Natural killer cell treated with Interleukin-12 subunit alpha and Interleukin-12 subunit beta and Interleukin-15 and Interleukin-18, amount 100 ng/mL, for 72 hours (primary cell): ENCODE results near the gene KRT81. TPM values are rescaled to one million over a fixed set of nuclear protein-coding genes. Genes with fewer than 3 reads are reported as not detected.
A peak's percentile ranks its signal among the peaks of the same experiment; 100 is the strongest.

Experiments
- ATAC-seq, 2 donors: fragments of 150-1000 bp; cut with Tn5 transposase in 1 of 2; sonication (Bioruptor Pico), chemical (Tn5 transposase) in 1 of 2; 2 replicates each; pipeline ENCODE4 v1.10.0; 2021
- DNase-seq: peaks from one replicate; pipeline ENCODE4 v3.0.0; 2022; ENCODE audit warnings: low spot score
- H3K27ac Mint-ChIP-seq, 2 donors: 1 replicate in 1 of 2; 2 replicates in 1 of 2; pipeline ENCODE4 v1.8.0; 2022; ENCODE audit warnings: mixed read lengths in 2 of 2, mild to moderate bottlenecking in 1 of 2, moderate library complexity in 1 of 2
- H3K27me3 Mint-ChIP-seq, 2 donors: 1 replicate in 1 of 2; 2 replicates in 1 of 2; pipeline ENCODE4 v1.8.0; 2022; ENCODE audit warnings: mixed read lengths in 2 of 2
- H3K36me3 Mint-ChIP-seq: one replicate; pipeline ENCODE4 v1.8.0; 2022; ENCODE audit warnings: mixed read lengths
- H3K4me1 Mint-ChIP-seq, 2 donors: 1 replicate in 1 of 2; 2 replicates in 1 of 2; pipeline ENCODE4 v1.8.0; 2022; ENCODE audit warnings: low read depth in 2 of 2, mixed read lengths in 2 of 2, mild to moderate bottlenecking in 1 of 2
- H3K4me3 Mint-ChIP-seq: one replicate; pipeline ENCODE4 v1.8.0; 2022; ENCODE audit warnings: mixed read lengths
- H3K9me3 Mint-ChIP-seq: 2 replicates; pipeline ENCODE4 v1.8.0; 2022; ENCODE audit warnings: mixed read lengths
- total RNA-seq, 2 donors: library from RNA; stranded (reverse); gene quantifications; one replicate each; pipeline ENCODE4 v1.2.3, GENCODE V29; 2022

The KRT81 gene
- under 1 TPM in 1 of 2 donors, not detected in 1; 0.22 TPM for total RNA-seq

DNA sequence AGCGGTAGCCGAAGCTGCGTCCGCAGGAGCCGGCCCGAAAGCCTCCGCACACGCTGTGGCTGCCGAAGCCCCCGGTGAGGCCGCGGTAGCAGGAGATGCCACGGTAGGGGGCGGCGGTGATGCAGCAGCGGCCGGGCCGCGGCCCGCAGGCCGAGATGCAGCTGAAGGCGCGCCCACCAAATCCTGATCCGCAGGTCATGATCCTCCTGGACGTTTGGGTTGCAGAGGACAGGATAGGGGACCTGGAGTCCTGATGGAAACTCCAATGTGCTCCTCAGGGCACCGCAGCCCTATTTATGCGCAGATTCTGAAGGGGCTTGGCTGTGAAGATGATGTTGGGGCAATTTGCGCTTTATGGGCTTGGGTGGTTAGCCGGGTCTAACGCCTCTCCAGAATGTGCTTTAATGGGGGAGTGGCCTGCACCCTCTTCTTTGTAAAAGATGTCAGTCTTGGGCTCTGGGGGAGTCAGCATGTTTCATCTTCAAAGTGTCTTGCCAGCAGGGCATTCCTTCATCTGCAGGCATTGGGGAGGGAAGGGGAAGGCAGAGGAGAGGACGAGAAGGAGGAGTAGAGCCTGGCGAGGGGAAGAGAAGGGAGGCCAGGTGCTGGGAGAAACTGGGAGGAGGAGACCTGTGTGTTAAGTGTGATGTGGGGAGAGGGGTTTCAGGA, at the start of gene KRT81:
Gene KRT81, minus strand, starts transcription at position 268 of the 669 bp plus-strand sequence. Its CDS starts 69 bp downstream, at position 199.
- Mint-ChIP-seq H3K4me1 (peaks cover 48 to 50% of the 10 kb centered on the region in 2 donors), H3K27ac (no peak within 1 kb of the TSS), H3K27me3 (peaks cover 0 to 3% of the 10 kb centered on the region in 2 donors), H3K9me3 (no peaks in the 10 kb centered on the region), H3K36me3 (no peaks in the 10 kb centered on the region), H3K4me3 (no peak within 1 kb of the TSS)
- ATAC-seq (no peak), DNase-seq (no peak)

DNA sequence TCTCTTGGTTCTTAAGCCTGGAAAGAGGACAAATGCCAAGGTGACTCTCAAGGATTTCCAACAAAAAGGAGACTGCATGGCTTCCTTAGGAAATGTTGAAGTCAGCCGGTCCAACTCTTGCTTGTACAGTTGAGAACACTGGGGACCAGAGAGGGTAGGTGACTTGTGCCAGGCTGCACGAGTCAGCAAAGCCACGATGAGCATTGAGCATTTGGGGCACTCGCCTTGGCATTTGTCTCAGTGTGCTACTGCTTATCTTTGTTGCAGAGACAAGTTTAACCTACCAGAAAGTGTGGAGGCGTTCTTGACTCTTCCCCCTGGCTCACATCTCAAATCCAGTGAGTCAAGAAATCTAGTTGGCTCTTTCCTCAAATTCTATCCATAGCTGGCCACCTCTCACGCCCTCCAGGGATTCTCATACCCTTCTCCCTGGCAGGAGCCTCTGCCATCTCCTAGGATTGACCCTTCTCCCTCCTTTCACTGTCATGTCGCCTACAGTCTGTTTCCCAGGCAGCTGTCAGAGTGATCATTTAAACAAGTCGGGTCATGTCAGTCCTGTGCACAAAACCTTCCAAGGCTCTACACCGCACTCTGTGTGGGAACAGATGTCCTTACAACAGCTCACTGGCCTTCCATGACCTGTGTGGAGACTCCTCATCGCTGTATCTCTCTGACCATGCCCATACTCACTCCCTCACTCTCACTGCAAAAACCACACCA, 47.1 kb upstream of the KRT81 start:
- ATAC-seq = no peak
- Mint-ChIP-seq H3K4me3 (no peak overlapping the region), H3K27ac (peak overlapping the region in 1 of 2 donors; percentile 14), H3K9me3 (no peaks in the 10 kb centered on the region), H3K4me1 (peaks cover 7 to 8% of the 10 kb centered on the region in 2 donors), H3K36me3 (no peaks in the 10 kb centered on the region), H3K27me3 (peaks cover 26 to 37% of the 10 kb centered on the region in 2 donors)
- no peak for DNase-seq

DNA sequence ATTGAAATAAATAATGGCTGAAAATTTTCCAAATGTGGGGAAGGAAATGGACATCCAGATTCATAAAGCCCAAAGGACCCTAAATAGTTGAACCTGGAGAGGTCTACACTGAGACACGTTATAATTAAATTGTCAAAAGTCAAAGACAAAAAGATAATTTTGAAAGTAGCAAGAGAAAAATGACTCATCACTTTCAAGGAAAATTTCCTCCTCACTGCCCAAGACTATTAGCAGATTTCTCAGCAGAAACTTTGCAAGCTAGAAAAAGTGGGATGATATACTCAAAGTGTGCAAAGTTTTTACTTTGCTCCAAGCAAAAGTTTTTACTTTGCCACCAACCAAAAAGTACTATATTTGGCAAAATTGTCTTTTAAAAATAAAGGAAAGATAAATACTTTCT, 45.7 kb upstream of the KRT81 start:
- no peak overlapping the region for H3K27ac Mint-ChIP-seq
- H3K9me3 Mint-ChIP-seq = no peaks in the 10 kb centered on the region
- peaks cover 7 to 8% of the 10 kb centered on the region in 2 donors for H3K4me1 Mint-ChIP-seq
- ATAC-seq (no peak), DNase-seq (no peak)
- H3K4me3 Mint-ChIP-seq = peak overlapping the region; percentile 31
- H3K27me3 Mint-ChIP-seq = peaks cover 29 to 45% of the 10 kb centered on the region in 2 donors
- H3K36me3 Mint-ChIP-seq = no peaks in the 10 kb centered on the region

- H3K27me3 Mint-ChIP-seq = peaks cover 30 to 49% of the 10 kb centered on the region in 2 donors
- peak overlapping the region; percentile 31 for H3K4me3 Mint-ChIP-seq
- no peak for ATAC-seq
- H3K27ac Mint-ChIP-seq = no peak overlapping the region
- no peaks in the 10 kb centered on the region for H3K9me3 Mint-ChIP-seq
- H3K4me1 Mint-ChIP-seq = peaks cover 7 to 8% of the 10 kb centered on the region in 2 donors
- DNase-seq = no peak
- no peaks in the 10 kb centered on the region for H3K36me3 Mint-ChIP-seq
These were observed 45.3 kb upstream of the KRT81 start for GRCh38 chr12:52336641-52337040.

GRCh38 chr12:52335598-52336262, 44.4 kb upstream of the KRT81 start:
- peak in 1 of 2 donors; percentile 31 for ATAC-seq
- H3K36me3 Mint-ChIP-seq = no peaks in the 10 kb centered on the region
- no peak overlapping the region for H3K27ac Mint-ChIP-seq
- H3K27me3 Mint-ChIP-seq = peaks cover 33 to 51% of the 10 kb centered on the region in 2 donors
- no peaks in the 10 kb centered on the region for H3K9me3 Mint-ChIP-seq
- DNase-seq = no peak
- H3K4me3 Mint-ChIP-seq = no peak overlapping the region
- peaks cover 7 to 8% of the 10 kb centered on the region in 2 donors for H3K4me1 Mint-ChIP-seq

- DNase-seq = no peak
- Mint-ChIP-seq H3K27ac (no peak overlapping the region), H3K4me3 (no peak overlapping the region), H3K4me1 (peaks cover 7 to 8% of the 10 kb centered on the region in 2 donors), H3K27me3 (peaks cover 32 to 44% of the 10 kb centered on the region in 2 donors), H3K36me3 (no peaks in the 10 kb centered on the region), H3K9me3 (no peaks in the 10 kb centered on the region)
- ATAC-seq = no peak
These were observed 42.9 kb upstream of the KRT81 start for GRCh38 chr12:52334185-52334584.

- DNase-seq (no peak), ATAC-seq (no peak)
- Mint-ChIP-seq H3K27ac (no peak overlapping the region), H3K4me1 (peaks cover 5 to 7% of the 10 kb centered on the region in 2 donors), H3K27me3 (peaks cover 26 to 37% of the 10 kb centered on the region in 2 donors), H3K36me3 (no peaks in the 10 kb centered on the region), H3K4me3 (no peak overlapping the region), H3K9me3 (no peaks in the 10 kb centered on the region)
These were observed 42.0 kb upstream of the KRT81 start for GRCh38 chr12:52333321-52333720.

GRCh38 chr12:52332381-52332780, 41.0 kb upstream of the KRT81 start:
- no peak overlapping the region for H3K27ac Mint-ChIP-seq
- H3K9me3 Mint-ChIP-seq = no peaks in the 10 kb centered on the region

DNA sequence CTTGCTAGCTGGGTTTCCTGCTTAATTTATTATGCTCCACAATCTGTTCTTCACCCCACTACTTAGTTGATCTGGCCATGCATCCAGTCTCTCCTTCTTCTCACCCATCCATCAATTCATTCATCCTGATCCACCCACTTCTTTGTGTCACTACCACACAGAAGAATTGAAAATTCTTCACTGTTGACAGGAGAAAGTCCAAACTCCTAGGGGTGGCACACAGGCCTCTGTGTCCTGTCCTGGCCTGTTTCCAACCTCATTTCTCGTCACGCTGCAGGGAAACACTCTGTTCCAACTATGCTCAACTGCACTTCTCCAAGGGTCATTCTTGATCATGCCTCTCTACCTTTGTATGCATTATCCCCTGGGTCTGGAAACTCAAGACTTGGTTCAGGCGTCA, 40.5 kb upstream of the KRT81 start:
- peaks cover 12 to 16% of the 10 kb centered on the region in 2 donors for H3K4me1 Mint-ChIP-seq
- no peak for DNase-seq
- no peaks in the 10 kb centered on the region for H3K9me3 Mint-ChIP-seq
- H3K27ac Mint-ChIP-seq = no peak overlapping the region
- no peaks in the 10 kb centered on the region for H3K36me3 Mint-ChIP-seq
- H3K27me3 Mint-ChIP-seq = peaks cover 32 to 39% of the 10 kb centered on the region in 2 donors
- ATAC-seq = no peak
- H3K4me3 Mint-ChIP-seq = no peak overlapping the region

More at GRCh38 chr12:52332381-52332780, 41.0 kb upstream of the KRT81 start:
- ATAC-seq (no peak), DNase-seq (no peak)
- H3K36me3 Mint-ChIP-seq = no peaks in the 10 kb centered on the region
- no peak overlapping the region for H3K4me3 Mint-ChIP-seq
- H3K4me1 Mint-ChIP-seq = peaks cover 8 to 12% of the 10 kb centered on the region in 2 donors
- H3K27me3 Mint-ChIP-seq = peaks cover 27 to 35% of the 10 kb centered on the region in 2 donors

DNA sequence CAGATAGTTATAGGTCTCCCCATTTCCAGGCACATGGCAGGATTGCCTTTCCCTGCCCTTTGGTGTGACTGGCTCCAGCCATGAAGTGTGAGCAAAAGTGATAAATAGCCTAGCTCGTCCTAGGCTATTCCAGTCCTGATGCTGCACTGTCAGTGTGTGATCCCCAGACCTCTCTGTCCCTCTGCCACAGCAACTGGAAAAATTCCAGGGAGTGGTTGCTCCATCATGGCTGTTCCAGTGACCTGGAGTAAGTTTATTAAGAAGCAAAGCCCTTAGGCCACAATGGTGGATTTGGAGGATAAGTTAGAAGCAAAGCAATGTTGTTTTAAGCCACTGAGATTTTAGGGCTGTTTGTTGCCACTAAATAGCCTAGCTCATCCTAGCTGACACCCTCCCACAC, 39.7 kb upstream of the KRT81 start:
- no peak for ATAC-seq
- no peak for DNase-seq
- Mint-ChIP-seq H3K4me3 (no peak overlapping the region), H3K36me3 (no peaks in the 10 kb centered on the region), H3K9me3 (no peaks in the 10 kb centered on the region), H3K4me1 (peaks cover 8 to 12% of the 10 kb centered on the region in 2 donors), H3K27ac (no peak overlapping the region), H3K27me3 (peaks cover 32 to 33% of the 10 kb centered on the region in 2 donors)

- Mint-ChIP-seq H3K4me3 (no peak overlapping the region), H3K4me1 (peaks cover 8 to 12% of the 10 kb centered on the region in 2 donors), H3K36me3 (no peaks in the 10 kb centered on the region), H3K27me3 (peaks cover 33 to 35% of the 10 kb centered on the region in 2 donors), H3K27ac (no peak overlapping the region), H3K9me3 (no peaks in the 10 kb centered on the region)
- DNase-seq = no peak
- no peak for ATAC-seq
These were observed 36.6 kb upstream of the KRT81 start for GRCh38 chr12:52327830-52328500.

DNA sequence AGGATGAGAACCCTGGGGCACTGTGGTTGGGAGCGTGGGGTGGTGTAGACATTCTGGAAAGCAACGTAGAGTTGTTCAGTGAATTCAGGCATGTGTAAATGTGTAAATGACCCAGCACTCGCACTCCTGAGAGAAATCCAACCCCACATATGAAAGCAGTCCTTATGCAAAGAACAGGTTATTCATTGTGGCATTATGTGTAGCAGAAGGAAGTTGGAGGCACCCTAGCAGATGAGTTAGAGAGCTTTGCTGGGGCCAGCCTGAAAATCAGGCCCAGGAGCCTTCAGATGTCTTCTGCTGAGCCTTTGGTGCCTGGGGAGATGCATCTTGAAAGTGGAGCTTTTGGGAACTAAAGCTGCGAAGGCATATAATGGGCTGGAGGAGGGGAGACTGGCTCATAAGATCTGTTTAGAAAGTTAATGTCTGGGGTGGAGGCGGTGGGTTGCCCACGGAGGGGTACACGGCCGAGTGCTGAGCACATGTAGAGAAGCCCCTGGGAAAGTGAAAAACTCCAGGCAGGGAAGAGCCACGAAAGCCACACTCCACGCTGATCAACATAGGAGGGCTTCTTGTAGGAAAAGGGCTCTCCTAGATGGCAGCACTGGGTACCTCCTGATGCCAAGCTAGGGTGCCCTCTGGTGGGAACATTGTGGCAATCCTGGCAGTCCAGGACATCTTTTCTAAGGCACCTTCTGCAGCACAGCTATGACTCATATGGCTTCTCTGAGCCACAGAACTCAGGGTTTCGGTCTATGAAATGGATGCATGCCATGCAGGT, 35.9 kb upstream of the KRT81 start:
- no peaks in the 10 kb centered on the region for H3K36me3 Mint-ChIP-seq
- H3K9me3 Mint-ChIP-seq = no peaks in the 10 kb centered on the region
- H3K4me3 Mint-ChIP-seq = no peak overlapping the region
- H3K27me3 Mint-ChIP-seq = peaks cover 33 to 35% of the 10 kb centered on the region in 2 donors
- DNase-seq = peak; percentile 80
- peaks cover 8 to 12% of the 10 kb centered on the region in 2 donors for H3K4me1 Mint-ChIP-seq
- ATAC-seq = peak; percentile 91 to 92
- no peak overlapping the region for H3K27ac Mint-ChIP-seq

DNA sequence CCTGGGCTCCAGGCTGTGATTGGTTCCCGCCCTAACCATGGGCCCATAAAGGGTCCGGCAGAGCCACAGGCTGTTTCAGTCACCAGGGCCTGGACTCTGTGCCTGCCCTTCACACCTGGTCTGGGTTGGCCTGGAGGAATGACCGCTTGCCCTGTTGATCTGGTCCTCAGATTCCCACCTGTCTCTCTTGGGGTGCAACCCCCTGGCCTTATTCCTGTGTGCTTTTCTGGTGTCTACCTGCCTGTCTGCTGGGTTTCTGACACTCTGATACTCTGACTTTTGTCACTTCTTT, 32.8 kb upstream of the KRT81 start:
- no peaks in the 10 kb centered on the region for H3K36me3 Mint-ChIP-seq
- no peaks in the 10 kb centered on the region for H3K9me3 Mint-ChIP-seq
- no peak overlapping the region for H3K4me3 Mint-ChIP-seq
- H3K4me1 Mint-ChIP-seq = peaks cover 8 to 12% of the 10 kb centered on the region in 2 donors
- H3K27me3 Mint-ChIP-seq = peaks cover 33 to 37% of the 10 kb centered on the region in 2 donors
- ATAC-seq (no peak), DNase-seq (no peak)
- H3K27ac Mint-ChIP-seq = no peak overlapping the region
